Keratinocyte (primary cell): Measurements from ENCODE around the gene PRXL2A.

Experiments used
- EZH2 ChIP-seq: IDR thresholded peaks from one replicate; pipeline ENCODE4 v1.6.1; 2012; ENCODE audit warnings: inconsistent platforms, mild to moderate bottlenecking, low read length, moderate library complexity
- TF ChIP-seq, protein P1 (sequence below), 3 experiments: IDR thresholded peaks in 1 of 3; conservative IDR thresholded peaks in 1 of 3; optimal IDR thresholded peaks in 1 of 3; 2 replicates in 2 of 3; 3 replicates in 1 of 3; pipeline versions ENCODE3 to v1.5.1; 2011; ENCODE audit warnings: low read length in 3 of 3, mild to moderate bottlenecking in 3 of 3, moderate library complexity in 2 of 3, control low read depth in 1 of 3, inconsistent platforms in 1 of 3; ENCODE audit not compliant: insufficient read depth in 2 of 3; ENCODE audit errors: extremely low read depth in 1 of 3

DNA sequence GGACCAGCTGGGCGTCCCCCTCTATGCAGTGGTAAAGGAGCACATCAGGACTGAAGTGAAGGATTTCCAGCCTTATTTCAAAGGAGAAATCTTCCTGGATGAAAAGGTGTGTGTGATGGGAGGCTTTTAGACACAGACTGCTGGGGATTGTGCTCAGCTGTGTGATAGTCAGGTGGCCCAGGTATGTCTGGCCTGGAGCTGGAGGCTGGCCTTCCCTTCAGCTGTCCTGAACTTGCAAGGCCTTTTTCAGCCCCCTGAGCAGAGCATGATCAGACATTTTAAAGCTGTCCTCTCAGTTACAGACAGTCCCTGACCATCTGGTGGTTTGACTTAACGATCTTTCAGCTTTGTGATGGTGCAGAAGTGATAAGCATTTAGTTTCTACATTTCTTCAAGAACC is 17.6 kb downstream of the PRXL2A start:
- TF ChIP-seq, protein P1, sequence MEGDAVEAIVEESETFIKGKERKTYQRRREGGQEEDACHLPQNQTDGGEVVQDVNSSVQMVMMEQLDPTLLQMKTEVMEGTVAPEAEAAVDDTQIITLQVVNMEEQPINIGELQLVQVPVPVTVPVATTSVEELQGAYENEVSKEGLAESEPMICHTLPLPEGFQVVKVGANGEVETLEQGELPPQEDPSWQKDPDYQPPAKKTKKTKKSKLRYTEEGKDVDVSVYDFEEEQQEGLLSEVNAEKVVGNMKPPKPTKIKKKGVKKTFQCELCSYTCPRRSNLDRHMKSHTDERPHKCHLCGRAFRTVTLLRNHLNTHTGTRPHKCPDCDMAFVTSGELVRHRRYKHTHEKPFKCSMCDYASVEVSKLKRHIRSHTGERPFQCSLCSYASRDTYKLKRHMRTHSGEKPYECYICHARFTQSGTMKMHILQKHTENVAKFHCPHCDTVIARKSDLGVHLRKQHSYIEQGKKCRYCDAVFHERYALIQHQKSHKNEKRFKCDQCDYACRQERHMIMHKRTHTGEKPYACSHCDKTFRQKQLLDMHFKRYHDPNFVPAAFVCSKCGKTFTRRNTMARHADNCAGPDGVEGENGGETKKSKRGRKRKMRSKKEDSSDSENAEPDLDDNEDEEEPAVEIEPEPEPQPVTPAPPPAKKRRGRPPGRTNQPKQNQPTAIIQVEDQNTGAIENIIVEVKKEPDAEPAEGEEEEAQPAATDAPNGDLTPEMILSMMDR (optimal IDR thresholded peaks at IDR 0.05 in 1 of 3, IDR thresholded peaks at IDR 0.05 in 1 of 3, conservative IDR thresholded peaks at IDR 0.05 in 1 of 3; ENCODE audit: extremely low read depth in 1 of 3, insufficient read depth in 2 of 3, low read length in 3 of 3): no peak
- no peak for TF ChIP-seq EZH2
